Adrenal gland (tissue), 12 donors: ENCODE measurements around the gene CACNA1E. TPM values are rescaled to one million over a fixed set of nuclear protein-coding genes. Genes with fewer than 3 reads are reported as not detected.

ENCODE experiments used
- DNase-seq, 7 donors: peaks; one replicate each; pipeline ENCODE4 v3.0.0-alpha.2; 2019 to 2020
- H3K27ac ChIP-seq, 5 donors: fragments of 200-600 bp; sonication (generic) in 4 of 5; 1 replicate in 3 of 5; 2 replicates in 2 of 5; pipeline versions ENCODE4 v1.5.1 to v1.8.0; 2016 to 2020; ENCODE audit warnings: mild to moderate bottlenecking in 1 of 5
- H3K27me3 ChIP-seq: fragments of 200-600 bp; 2 replicates; pipeline ENCODE4 v1.8.0; 2021
- H3K36me3 ChIP-seq, 2 donors: fragments of 200-600 bp; replicated peaks in 1 of 2; 1 replicate in 1 of 2; 2 replicates in 1 of 2; pipeline versions ENCODE4 v1.5.1 to v1.8.0; 2018 to 2022
- H3K4me1 ChIP-seq, 2 donors: fragments of 200-600 bp; replicated peaks in 1 of 2; 1 replicate in 1 of 2; 2 replicates in 1 of 2; pipeline versions ENCODE4 v1.5.1 to v1.8.0; 2018 to 2021
- H3K4me3 ChIP-seq, 4 donors: fragments of 200-600 bp; sonication (generic) in 3 of 4; one replicate each; pipeline ENCODE4 v1.5.1; 2016 to 2018
- H3K9me3 ChIP-seq, 3 donors: fragments of 200-600 bp; sonication (generic) in 1 of 3; replicated peaks in 1 of 3; 1 replicate in 2 of 3; 2 replicates in 1 of 3; pipeline versions ENCODE4 v1.5.1 to v1.8.0; 2016 to 2021
- CTCF ChIP-seq, 6 experiments: fragments of 450-650 bp in 4 of 6; fragments of 200-600 bp in 2 of 6; sonication (generic) in 1 of 6; IDR thresholded peaks; 1 replicate in 5 of 6; 2 replicates in 1 of 6; pipeline versions ENCODE4 v1.5.1 to v1.8.0; 2016 to 2021; ENCODE audit warnings: antibody characterized with exemption in 6 of 6, mild to moderate bottlenecking in 2 of 6, moderate library complexity in 1 of 6
- POLR2A ChIP-seq, 2 donors: fragments of 450-650 bp; IDR thresholded peaks; one replicate each; pipeline ENCODE4 v1.6.1; 2017; ENCODE audit warnings: antibody characterized with exemption in 2 of 2, mild to moderate bottlenecking in 2 of 2, moderate library complexity in 1 of 2
- WGBS, 4 donors: extraction: QIAGEN DNeasy Blood & Tissue Kit in 2 of 4; methylation state at CpG; one replicate each; pipeline versions ENCODE4 v1.1.5 to v1.1.7; 2013 to 2017; 5-methylcytosine and 5-hydroxymethylcytosine counted together
- intact Hi-C, 2 donors: fragments of 100-400 bp; cut with DNase I; formaldehyde crosslinking; loops; one replicate each; pipeline versions ENCODE4 v1.14.1 to v1.15.0; 2022 to 2023
- polyA plus RNA-seq, 3 donors: library from polyadenylated mRNA; stranded (reverse); fragments of 200-250 nt in 2 of 3; fragments of 350-450 nt in 1 of 3; fragmentation: Illumina TruSeq in 1 of 3; extraction: RNeasy Lipid Tissue Mini Kit (QIAGEN cat#74804) in 1 of 3; gene quantifications; one replicate each; pipeline ENCODE4 v1.2.3, GENCODE V29; 2013 to 2014
- total RNA-seq, 9 donors: library from RNA; depleted of rRNA in 4 of 9; stranded (reverse); fragments of >200 nt in 4 of 9; fragments of 120-200 nt in 1 of 9; fragmentation: NEBNext Ultra II Directional in 1 of 9; extraction: Animal tissue kit (Norgen Biotek cat#: 25700) in 1 of 9; gene quantifications; one replicate each; pipeline versions ENCODE4 v1.1.0 to v1.2.4, GENCODE V29; 2013 to 2023
- donor health status: healthy with polysubstance abuse.
- donor health status: Bipolar disorder and iron deficiency.
- donor health status: DM: yes; HTN: yes; CAD: no.
- donor health status: DM: no; HTN: no; CAD: no.
- donor health status: DM: no; HTN: no; CAD: no.
- donor health status: DM: yes; HTN: yes; CAD: no.

Gene CACNA1E
- total and polyA plus RNA-seq, 12 donors, result 0.08 to 3.2 (median 1.3) TPM; not detected in 3

GRCh38 chr1:181506563-181507353 is 23.4 kb downstream of the CACNA1E start:
- no peaks in the 10 kb centered on the region for H3K9me3 ChIP-seq
- H3K27me3 ChIP-seq, result no peaks in the 10 kb centered on the region
- peaks cover 0 to 5% of the 10 kb centered on the region in 2 donors for H3K4me1 ChIP-seq
- no peak overlapping the region for H3K27ac ChIP-seq
- 76 to 85% (median 80%) methylated on average over 5 of the region's 5 CpGs for WGBS, 4 donors
- no peak for DNase-seq
- intact Hi-C loops, result no loop called here
- TF ChIP-seq POLR2A (IDR thresholded peaks at IDR 0.05) (no peak), CTCF (IDR thresholded peaks at IDR 0.05) (no peak)
- H3K36me3 ChIP-seq, result no peaks in the 10 kb centered on the region
- no peak overlapping the region for H3K4me3 ChIP-seq

GRCh38 chr1:181508486-181509165 is 25.3 kb downstream of the CACNA1E start:
- no peak overlapping the region for H3K27ac ChIP-seq
- 66 to 89% (median 71%) methylated on average over 4 to 9 of the region's 9 CpGs for WGBS, 4 donors
- intact Hi-C loops, result no loop called here
- H3K9me3 ChIP-seq, result no peaks in the 10 kb centered on the region
- TF ChIP-seq CTCF (IDR thresholded peaks at IDR 0.05) (no peak), POLR2A (IDR thresholded peaks at IDR 0.05) (no peak)
- DNase-seq, result no peak
- H3K27me3 ChIP-seq, result no peaks in the 10 kb centered on the region
- H3K36me3 ChIP-seq, result no peaks in the 10 kb centered on the region
- H3K4me1 ChIP-seq, result peaks cover 0 to 3% of the 10 kb centered on the region in 2 donors
- no peak overlapping the region for H3K4me3 ChIP-seq

GRCh38 chr1:181513786-181514297 is 30.5 kb downstream of the CACNA1E start:
- H3K9me3 ChIP-seq, result no peaks in the 10 kb centered on the region
- H3K4me1 ChIP-seq, result no peaks in the 10 kb centered on the region
- H3K27me3 ChIP-seq, result no peaks in the 10 kb centered on the region
- TF ChIP-seq CTCF (IDR thresholded peaks at IDR 0.05) (no peak), POLR2A (IDR thresholded peaks at IDR 0.05) (no peak)
- no peak overlapping the region for H3K27ac ChIP-seq
- 47 to 79% (median 62%) methylated on average over 4 of the region's 4 CpGs for WGBS, 4 donors
- DNase-seq, result no peak
- intact Hi-C loops, result no loop called here
- H3K36me3 ChIP-seq, result no peaks in the 10 kb centered on the region
- H3K4me3 ChIP-seq, result no peak overlapping the region
